T-cell (primary cell): Measurements from ENCODE around the gene C1R. TPM values are rescaled to one million over a fixed set of nuclear protein-coding genes. Genes with fewer than 3 reads are reported as not detected.

Experiments
- ATAC-seq, 4 experiments: fragments of 200-7000 bp in 3 of 4; fragments of 150-1000 bp in 1 of 4; cut with Tn5 transposase; replicated peaks in 1 of 4; 1 replicate in 3 of 4; 2 replicates in 1 of 4; pipeline ENCODE4 v1.10.0; 2021; ENCODE audit warnings: moderate library complexity in 3 of 4, mild to moderate bottlenecking in 2 of 4, moderate number of reproducible peaks in 1 of 4
- CTCF ChIA-PET, 2 donors: fragments of 300-600 bp; sonication (Branson Sonifier 250); formaldehyde crosslinking; loops; one replicate each; lab custom pipeline; 2022; ENCODE audit warnings: antibody characterized with exemption in 2 of 2; lab: Charles Lee
- POLR2A ChIA-PET, 2 donors: fragments of 300-600 bp; sonication (Branson Sonifier 250); formaldehyde crosslinking; loops; one replicate each; lab custom pipeline; 2022; ENCODE audit warnings: antibody characterized with exemption in 2 of 2; lab: Charles Lee
- DNase-seq, 35 experiments: peaks; one replicate each; pipeline versions ENCODE4 v3.0.0 to v3.0.0-alpha.2; 2013 to 2023
- H3K27ac ChIP-seq: one replicate; pipeline ENCODE4 v1.5.1; 2013; ENCODE audit warnings: low read length
- H3K27me3 ChIP-seq, 2 experiments: replicated peaks in 1 of 2; 1 replicate in 1 of 2; 2 replicates in 1 of 2; pipeline versions ENCODE4 v1.6.1 to v1.7.0; 2013; ENCODE audit warnings: low read length in 1 of 2, mixed read lengths in 1 of 2; ENCODE audit not compliant: control insufficient read depth in 2 of 2, insufficient read depth in 2 of 2; ENCODE audit errors: extremely low read depth in 1 of 2
- H3K36me3 ChIP-seq, 2 donors: 1 replicate in 1 of 2; 2 replicates in 1 of 2; pipeline versions ENCODE4 v1.6.1 to v1.7.0; 2013; ENCODE audit warnings: low read length in 1 of 2; ENCODE audit not compliant: control insufficient read depth in 2 of 2, insufficient read depth in 1 of 2; ENCODE audit errors: extremely low read depth in 1 of 2
- H3K4me1 ChIP-seq, 2 experiments: 1 replicate in 1 of 2; 2 replicates in 1 of 2; pipeline versions ENCODE4 v1.6.1 to v1.7.0; 2013; ENCODE audit warnings: low read length in 2 of 2, mixed read lengths in 1 of 2; ENCODE audit not compliant: insufficient read depth in 2 of 2, control insufficient read depth in 1 of 2; ENCODE audit errors: extremely low read depth in 1 of 2
- H3K4me3 ChIP-seq, 2 donors: 1 replicate in 1 of 2; 2 replicates in 1 of 2; pipeline versions ENCODE4 v1.5.1 to v1.7.0; 2013; ENCODE audit warnings: mild to moderate bottlenecking in 2 of 2, low read length in 1 of 2, moderate library complexity in 1 of 2; ENCODE audit not compliant: control insufficient read depth in 1 of 2; ENCODE audit errors: extremely low read depth in 1 of 2
- H3K9me3 ChIP-seq: 2 replicates; pipeline ENCODE4 v1.7.0; 2013
- H3K27ac Mint-ChIP-seq, 2 donors: one replicate each; pipeline ENCODE4 v1.8.0; 2020 to 2021; ENCODE audit warnings: mild to moderate bottlenecking in 2 of 2, mixed read lengths in 2 of 2
- H3K27me3 Mint-ChIP-seq, 2 donors: one replicate each; pipeline ENCODE4 v1.8.0; 2021 to 2022; ENCODE audit warnings: mixed read lengths in 2 of 2
- H3K36me3 Mint-ChIP-seq: one replicate; pipeline ENCODE4 v1.8.0; 2021; ENCODE audit warnings: mixed read lengths
- H3K4me1 Mint-ChIP-seq, 3 donors: one replicate each; pipeline ENCODE4 v1.8.0; 2020 to 2022; ENCODE audit warnings: mixed read lengths in 3 of 3, mild to moderate bottlenecking in 1 of 3
- H3K4me3 Mint-ChIP-seq, 3 donors: one replicate each; pipeline ENCODE4 v1.8.0; 2020 to 2022; ENCODE audit warnings: mild to moderate bottlenecking in 3 of 3, mixed read lengths in 3 of 3, moderate library complexity in 3 of 3
- H3K9me3 Mint-ChIP-seq, 3 donors: one replicate each; pipeline ENCODE4 v1.8.0; 2020 to 2022; ENCODE audit warnings: mixed read lengths in 3 of 3
- WGBS: methylation state at CpG from one replicate; pipeline ENCODE4 v1.1.5; 2013; ENCODE audit warnings: missing lambda C conversion rate; ENCODE audit not compliant: insufficient coverage; 5-methylcytosine and 5-hydroxymethylcytosine counted together
- total RNA-seq, 35 experiments: library from RNA in 6 of 35; stranded (reverse) in 6 of 35; fragments of 120-200 nt in 1 of 35; gene quantifications; one replicate each; pipeline versions ENCODE4 v1.2.1 to v1.2.4 and lab custom pipeline; 2013 to 2026

Gene C1R
- total RNA-seq, 5 donors from 2014 or later (not counting 1 experiment from before 2014, with no cell fraction given), result 2.2 to 5.9 (median 3.6) TPM

- H3K27me3 Mint-ChIP-seq, result no peaks in the 10 kb centered on the region
- POLR2A ChIA-PET, result no interaction called here
- H3K27me3 ChIP-seq, result no peaks in the 10 kb centered on the region
- WGBS, result 100% methylated on average over 3 of the region's 7 CpGs
- H3K9me3 Mint-ChIP-seq, result no peaks in the 10 kb centered on the region
- H3K36me3 Mint-ChIP-seq, result peaks cover 3% of the 10 kb centered on the region
- peaks cover 0 to 11% of the 10 kb centered on the region in 2 donors for H3K36me3 ChIP-seq
- DNase-seq (no peak), ATAC-seq (no peak)
- peak within 1 kb of the TSS; percentile 82 to 92 for H3K27ac Mint-ChIP-seq
- peaks cover 4 to 36% of the 10 kb centered on the region in 2 experiments for H3K4me1 ChIP-seq
- H3K4me3 ChIP-seq, result peak within 1 kb of the TSS; percentile 80 to 98
- CTCF ChIA-PET, result no interaction called here
- H3K9me3 ChIP-seq, result no peaks in the 10 kb centered on the region
- peaks cover 28 to 47% (median 40%) of the 10 kb centered on the region in 3 donors for H3K4me1 Mint-ChIP-seq
- H3K4me3 Mint-ChIP-seq, result peak within 1 kb of the TSS; percentile 87 to 97 (median 92)
- peak within 1 kb of the TSS; percentile 78 for H3K27ac ChIP-seq
Observed at GRCh38 chr12:7128681-7129286, 36.5 kb upstream of the C1R start, which contains the start of gene RBP5. TSS of gene RBP5 (minus strand) at chr12:7128889. CDS start at chr12:7128775, 114 bp downstream.

GRCh38 chr12:7127916-7128626, 35.8 kb upstream of the C1R start:
- Histone ChIP-seq H3K9me3 (no peaks in the 10 kb centered on the region), H3K27me3 (no peaks in the 10 kb centered on the region), H3K4me3 (no peak overlapping the region), H3K36me3 (peaks cover 0 to 5% of the 10 kb centered on the region in 2 donors), H3K27ac (no peak overlapping the region), H3K4me1 (peaks cover 4 to 36% of the 10 kb centered on the region in 2 experiments)
- ATAC-seq (no peak), DNase-seq (no peak)
- CTCF ChIA-PET, result interaction anchor here in 1 of 2 donors (0.7 kb wide), 1 partner anchor 60 kb away, joined by 3 read pairs; no protein-coding TSS in a partner anchor
- peaks cover 28 to 47% (median 38%) of the 10 kb centered on the region in 3 donors for H3K4me1 Mint-ChIP-seq
- H3K27me3 Mint-ChIP-seq, result no peaks in the 10 kb centered on the region
- H3K36me3 Mint-ChIP-seq, result no peaks in the 10 kb centered on the region
- peak overlapping the region in 1 of 2 donors; percentile 77 for H3K27ac Mint-ChIP-seq
- WGBS, result 98% methylated on average over 4 of the region's 17 CpGs
- no peaks in the 10 kb centered on the region for H3K9me3 Mint-ChIP-seq
- POLR2A ChIA-PET, result no interaction called here
- H3K4me3 Mint-ChIP-seq, result peak overlapping the region; percentile 87 to 97 (median 92)

GRCh38 chr12:7125632-7126227, 33.5 kb upstream of the C1R start:
- Mint-ChIP-seq H3K4me3 (no peak overlapping the region), H3K27ac (no peak overlapping the region), H3K36me3 (no peaks in the 10 kb centered on the region), H3K4me1 (peaks cover 8 to 25% (median 16%) of the 10 kb centered on the region in 3 donors), H3K9me3 (no peaks in the 10 kb centered on the region), H3K27me3 (no peaks in the 10 kb centered on the region)
- DNase-seq (no peak), ATAC-seq (no peak)
- ChIA-PET POLR2A (interaction anchor here in 1 of 2 donors (0.7 kb wide), 1 partner anchor 28 kb away, joined by 11 read pairs; no protein-coding TSS in a partner anchor), CTCF (no interaction called here)
- H3K4me3 ChIP-seq, result no peak overlapping the region
- H3K9me3 ChIP-seq, result no peaks in the 10 kb centered on the region
- no peaks in the 10 kb centered on the region for H3K36me3 ChIP-seq
- no peak overlapping the region for H3K27ac ChIP-seq
- H3K27me3 ChIP-seq, result no peaks in the 10 kb centered on the region
- WGBS, result 100% methylated on average over 1 of the region's 4 CpGs
- peaks cover 4 to 19% of the 10 kb centered on the region in 2 experiments for H3K4me1 ChIP-seq

- Mint-ChIP-seq H3K27me3 (no peaks in the 10 kb centered on the region), H3K4me3 (no peak overlapping the region), H3K36me3 (no peaks in the 10 kb centered on the region), H3K9me3 (no peaks in the 10 kb centered on the region), H3K4me1 (peaks cover 4 to 11% (median 8%) of the 10 kb centered on the region in 3 donors), H3K27ac (no peak overlapping the region)
- POLR2A ChIA-PET, result no interaction called here
- WGBS, result 78% methylated on average over 3 of the region's 11 CpGs
- CTCF ChIA-PET, result no interaction called here
- Histone ChIP-seq H3K4me1 (peaks cover 0 to 5% of the 10 kb centered on the region in 2 experiments), H3K4me3 (no peak overlapping the region), H3K27me3 (no peaks in the 10 kb centered on the region), H3K36me3 (no peaks in the 10 kb centered on the region), H3K9me3 (no peaks in the 10 kb centered on the region), H3K27ac (no peak overlapping the region)
- ATAC-seq, result no peak
- DNase-seq, result no peak
Observed at GRCh38 chr12:7123806-7124522, 31.7 kb upstream of the C1R start.

- Mint-ChIP-seq H3K36me3 (peaks cover 5% of the 10 kb centered on the region), H3K27me3 (no peaks in the 10 kb centered on the region), H3K27ac (no peak overlapping the region), H3K4me3 (no peak overlapping the region), H3K9me3 (no peaks in the 10 kb centered on the region), H3K4me1 (peaks cover 0 to 3% (median 3%) of the 10 kb centered on the region in 3 donors)
- WGBS, result no CpG with 5 or more reads among the region's 7 CpGs
- H3K27ac ChIP-seq, result no peak overlapping the region
- no peaks in the 10 kb centered on the region for H3K36me3 ChIP-seq
- H3K4me3 ChIP-seq, result no peak overlapping the region
- no peaks in the 10 kb centered on the region for H3K4me1 ChIP-seq
- no peaks in the 10 kb centered on the region for H3K27me3 ChIP-seq
- H3K9me3 ChIP-seq, result no peaks in the 10 kb centered on the region
- ChIA-PET POLR2A (no interaction called here), CTCF (interaction anchor here in 1 of 2 donors (0.6 kb wide), 1 partner anchor 351 kb away, joined by 6 read pairs; no protein-coding TSS in a partner anchor)
- DNase-seq (no peak), ATAC-seq (no peak)
Observed at GRCh38 chr12:7122811-7123769, 30.8 kb upstream of the C1R start.
